NCI-H2171 (cell line): Measurements from ENCODE around the gene FNDC3B.

ENCODE experiments used
- DNase-seq: peaks from one replicate; lab custom pipeline; 2025; lab: John Stamatoyannopoulos, UW

FNDC3B gene

DNA sequence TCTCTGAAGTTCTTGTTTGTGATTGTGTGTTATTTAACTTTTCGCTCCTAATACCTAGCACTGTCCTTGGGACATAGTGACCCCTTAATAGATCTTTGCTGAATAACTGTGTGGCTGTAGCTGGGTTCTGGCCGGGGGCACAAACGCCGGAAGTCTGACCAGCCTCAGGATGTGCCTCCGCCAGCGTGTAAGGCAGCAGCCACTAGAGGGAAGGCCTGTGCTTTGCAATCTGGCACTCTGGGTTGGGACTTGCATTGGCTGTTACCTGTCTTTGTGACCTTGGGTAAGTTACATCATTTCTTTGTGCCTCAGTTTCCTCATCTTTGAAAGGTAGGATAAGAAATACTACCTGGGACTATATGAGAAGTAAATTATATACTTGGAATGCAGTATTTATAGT is 250.2 kb downstream of the FNDC3B start:
- no peak for DNase-seq

DNA sequence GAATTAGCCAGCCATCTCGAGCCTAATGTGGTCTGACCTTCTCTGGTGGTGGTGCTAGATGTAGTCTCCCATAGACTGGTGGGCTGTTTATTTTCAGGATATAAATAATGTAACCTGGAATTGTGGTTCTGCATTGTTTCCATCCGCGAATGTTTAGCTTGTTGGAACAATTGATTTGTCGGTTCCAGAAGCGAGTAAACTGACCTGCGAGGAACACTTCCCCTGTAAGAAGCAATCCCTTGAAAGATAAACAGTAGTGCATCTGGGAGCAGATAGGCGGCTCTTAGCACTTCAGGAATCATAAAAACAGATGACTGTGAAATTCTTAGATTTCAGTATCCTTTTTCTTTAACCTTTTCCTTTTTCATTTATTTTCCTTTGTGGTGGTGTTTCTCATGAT is 251.1 kb downstream of the FNDC3B start:
- no peak for DNase-seq

DNA sequence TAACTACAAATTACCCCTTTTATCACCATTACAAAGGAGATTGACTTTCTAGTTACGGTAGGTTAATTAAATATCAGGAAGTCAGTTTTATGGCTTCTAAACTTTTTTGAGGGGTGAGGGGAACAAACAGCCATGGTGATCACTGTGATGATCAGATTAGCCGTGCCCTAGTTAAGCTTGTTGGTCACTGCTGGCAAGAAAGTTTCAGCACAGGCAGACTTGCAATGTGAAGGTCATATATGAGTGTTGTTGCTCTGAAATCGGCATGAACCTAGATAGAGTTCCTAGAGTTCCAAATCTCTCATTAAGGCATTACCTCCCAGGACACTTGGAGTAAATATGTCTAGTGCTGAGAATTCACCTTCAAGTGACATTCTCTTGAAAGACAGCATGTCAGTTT is 252.3 kb downstream of the FNDC3B start:
- no peak for DNase-seq

DNA sequence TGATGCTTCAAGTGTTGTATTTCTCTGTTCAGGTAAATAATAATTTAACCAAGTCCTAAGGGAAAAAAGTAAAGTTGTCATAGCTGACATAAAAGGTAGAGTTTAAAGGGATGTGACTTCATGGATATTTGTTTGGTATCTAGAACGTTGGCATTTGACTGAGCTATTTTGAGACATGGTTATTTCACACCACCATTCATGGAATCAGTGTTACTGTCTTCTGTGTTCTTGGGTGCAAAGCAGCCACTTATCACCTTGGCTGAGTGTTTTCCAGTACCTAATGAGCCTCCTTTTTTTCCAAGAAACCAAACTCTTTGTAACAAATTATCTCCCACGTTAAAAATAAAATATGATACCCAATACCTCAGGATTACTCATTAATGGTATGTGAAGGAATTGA is 253.0 kb downstream of the FNDC3B start:
- DNase-seq, result no peak

DNA sequence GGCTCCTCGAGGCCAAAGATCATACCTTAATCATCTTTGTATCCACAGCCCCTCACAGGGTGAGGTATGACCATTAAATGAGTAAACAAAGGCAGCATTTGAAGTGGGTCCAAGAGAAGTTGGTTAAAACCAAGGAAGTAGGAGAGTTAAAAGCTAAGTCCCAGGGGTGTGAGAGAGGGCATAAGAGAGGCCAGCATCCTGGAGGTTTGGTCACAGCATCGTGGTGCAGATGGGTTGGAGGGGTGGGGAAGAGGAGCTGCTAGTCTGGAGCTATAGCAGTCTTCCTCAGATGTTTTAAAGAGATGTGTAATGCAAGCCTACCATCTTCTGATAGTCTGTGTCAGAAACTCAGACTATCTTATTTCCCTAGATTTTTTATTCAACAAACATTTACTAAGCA is 253.7 kb downstream of the FNDC3B start:
- DNase-seq, result no peak

DNA sequence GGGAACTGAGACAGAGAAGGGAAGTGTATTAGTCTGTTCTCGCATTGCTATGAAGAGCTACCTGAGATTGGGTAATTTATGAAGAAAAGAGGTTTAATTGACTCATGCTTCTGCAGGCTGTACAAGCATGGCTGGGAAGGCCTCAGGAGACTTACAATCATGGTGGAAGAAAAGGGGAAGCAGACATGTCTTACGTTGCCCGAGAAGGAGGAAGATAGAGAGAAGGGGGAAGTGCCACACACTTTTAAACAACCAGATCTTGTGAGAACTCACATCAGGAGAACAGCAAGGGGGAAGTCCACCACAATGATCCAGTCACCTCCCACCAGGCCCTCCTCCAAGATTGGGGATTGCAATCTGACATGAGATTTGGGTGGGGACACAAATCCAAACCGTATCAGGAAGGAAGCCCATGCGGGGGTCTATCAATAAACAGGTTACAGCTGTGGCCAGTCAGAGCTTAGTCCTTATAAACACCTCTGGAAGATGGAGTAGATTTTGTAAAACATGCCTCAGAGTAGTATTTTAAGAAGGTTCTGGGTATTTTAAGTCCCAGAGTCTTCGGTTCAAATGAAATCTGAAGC is 254.9 kb downstream of the FNDC3B start:
- no peak for DNase-seq

DNA sequence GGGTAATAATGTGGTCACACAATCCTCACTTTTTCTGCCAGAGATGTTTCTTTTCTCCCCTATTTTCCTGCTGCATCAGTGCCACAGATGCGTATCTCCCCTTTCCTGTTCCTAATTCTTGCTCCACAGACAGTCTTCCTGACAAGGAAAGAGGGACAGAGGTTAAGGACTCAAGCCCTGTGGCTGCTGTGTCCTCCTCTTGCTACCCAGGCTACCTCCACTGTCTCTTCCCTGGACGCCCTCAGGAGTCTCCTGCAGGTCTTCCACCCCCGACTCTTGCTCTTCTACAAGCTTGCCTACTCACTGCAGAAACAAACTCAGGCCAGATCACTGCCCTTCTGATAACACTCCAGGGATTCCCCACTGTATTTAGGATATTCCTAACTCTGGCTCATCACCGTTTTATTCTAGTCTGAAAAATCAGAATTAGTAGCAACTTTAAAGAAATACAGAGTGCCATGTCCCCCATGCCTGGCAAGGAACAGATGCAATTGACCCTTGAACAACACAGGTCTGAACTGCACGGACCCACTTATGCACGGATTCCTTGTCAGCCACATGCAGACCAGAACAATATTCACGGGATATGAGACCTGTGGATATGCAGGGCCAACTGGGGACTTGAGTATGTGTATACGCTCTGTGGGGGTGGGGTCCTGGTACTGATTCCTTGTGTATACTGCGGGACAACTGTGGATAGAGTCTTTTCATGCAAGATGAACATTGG is 257.0 kb downstream of the FNDC3B start:
- DNase-seq, result no peak

DNA sequence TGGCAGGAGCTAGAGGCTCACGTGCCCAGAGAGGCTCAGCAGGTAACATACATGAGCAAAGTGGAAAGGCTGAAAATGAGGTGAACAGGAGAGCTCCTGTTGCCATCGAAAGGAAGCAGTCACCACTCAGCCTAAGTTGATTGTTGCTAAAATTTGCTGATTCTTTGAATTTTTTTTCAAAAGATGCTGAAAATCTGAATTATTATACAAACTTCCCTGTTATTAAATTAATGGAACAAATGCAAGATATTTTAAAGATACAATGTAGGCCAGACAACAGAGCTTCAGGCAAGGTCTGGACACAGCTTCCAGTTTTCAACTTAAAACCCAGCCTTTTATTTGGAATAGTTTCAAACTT is 257.6 kb downstream of the FNDC3B start:
- no peak for DNase-seq

DNA sequence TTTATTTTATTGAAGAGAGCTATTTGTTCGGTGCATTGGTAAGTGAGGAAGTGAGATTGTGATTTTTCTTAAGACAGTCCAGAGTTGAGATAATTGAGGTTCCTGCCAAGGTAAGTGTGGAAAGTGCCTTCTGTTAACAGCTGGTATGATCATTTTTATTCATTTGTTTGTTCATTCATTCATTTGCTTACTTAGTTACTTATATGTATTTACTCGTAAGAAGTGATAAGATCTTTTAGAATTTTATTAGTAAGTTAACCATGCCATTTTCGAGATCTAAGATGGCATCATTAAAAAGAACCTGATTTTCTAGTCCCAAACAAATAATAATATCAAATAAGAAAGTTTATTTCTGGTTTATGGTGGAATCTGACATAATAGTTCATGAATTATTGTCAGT is 258.9 kb downstream of the FNDC3B start:
- DNase-seq, result no peak

DNA sequence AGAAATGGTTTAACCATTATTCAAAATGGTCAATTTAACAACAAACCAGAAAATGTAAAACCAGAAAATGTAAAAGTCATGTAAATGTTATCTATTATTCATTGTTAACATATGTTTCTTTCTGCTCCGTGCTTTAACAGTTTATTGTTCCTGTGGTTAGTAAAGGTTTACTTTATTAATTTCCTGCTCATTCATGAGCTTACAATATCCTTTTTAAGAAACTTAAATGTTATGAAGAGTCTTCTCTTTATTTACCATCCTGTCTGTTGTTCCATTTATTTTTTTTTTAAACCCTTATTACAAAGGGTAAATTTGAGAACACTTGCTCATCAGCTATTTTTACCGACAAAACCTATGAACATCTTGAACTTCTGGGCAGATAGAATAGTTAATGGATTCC is 260.8 kb downstream of the FNDC3B start:
- no peak for DNase-seq

DNA sequence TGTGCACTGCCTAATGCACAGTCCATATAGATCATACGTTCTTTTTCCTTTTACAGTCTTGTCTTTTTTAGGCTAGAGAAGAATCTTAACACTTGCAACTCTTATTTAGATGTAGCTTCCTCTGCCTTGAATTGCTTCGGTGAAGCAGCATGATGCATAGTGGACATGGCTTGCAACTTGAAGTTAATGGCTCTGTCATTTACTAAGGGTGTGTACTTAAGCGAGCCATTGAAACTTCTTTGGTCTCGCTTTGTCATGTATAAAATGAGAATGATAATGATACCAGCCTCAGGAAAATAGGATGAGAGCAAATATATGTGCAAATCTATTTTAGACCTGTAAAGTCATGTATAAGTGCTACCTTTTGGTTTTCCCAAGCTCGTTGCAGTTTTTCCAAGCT is 261.5 kb downstream of the FNDC3B start:
- no peak for DNase-seq

DNA sequence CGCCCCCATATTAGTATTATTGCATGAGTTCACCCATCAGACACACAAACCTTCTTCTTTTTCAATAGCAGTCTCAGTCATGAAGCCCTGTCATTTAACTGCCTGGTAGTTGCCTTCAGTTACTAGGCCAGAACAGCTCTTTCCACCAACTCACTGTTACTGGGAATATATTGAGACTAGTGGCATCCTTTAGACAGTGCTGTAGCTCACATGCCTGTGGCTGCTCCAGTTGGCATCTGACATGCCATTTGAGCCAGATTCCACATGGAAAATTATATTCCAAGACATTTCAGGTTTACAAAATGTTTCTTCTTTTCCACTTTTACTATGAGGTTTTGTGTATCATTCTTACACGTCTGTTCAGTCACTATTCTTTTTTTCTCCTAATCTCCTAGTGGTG is 262.8 kb downstream of the FNDC3B start:
- DNase-seq, result no peak

DNA sequence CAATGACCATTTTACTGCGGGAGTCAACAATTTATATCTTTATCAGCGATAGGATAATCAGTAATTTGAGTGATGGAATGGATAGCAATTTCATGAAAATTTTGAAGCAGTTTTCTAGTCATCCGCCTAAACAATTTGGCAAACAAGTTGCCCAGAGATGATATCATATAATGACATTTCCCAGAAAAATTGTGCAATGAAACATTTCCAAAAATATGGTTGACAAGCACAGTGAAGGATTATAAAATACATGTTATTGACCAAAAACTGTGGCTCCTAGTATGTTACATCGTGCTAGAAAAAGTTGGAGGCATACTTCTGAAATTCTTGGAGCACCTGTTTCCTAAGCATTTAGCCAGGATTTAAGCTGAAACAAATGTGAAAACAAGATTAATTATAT is 263.8 kb downstream of the FNDC3B start:
- no peak for DNase-seq

DNA sequence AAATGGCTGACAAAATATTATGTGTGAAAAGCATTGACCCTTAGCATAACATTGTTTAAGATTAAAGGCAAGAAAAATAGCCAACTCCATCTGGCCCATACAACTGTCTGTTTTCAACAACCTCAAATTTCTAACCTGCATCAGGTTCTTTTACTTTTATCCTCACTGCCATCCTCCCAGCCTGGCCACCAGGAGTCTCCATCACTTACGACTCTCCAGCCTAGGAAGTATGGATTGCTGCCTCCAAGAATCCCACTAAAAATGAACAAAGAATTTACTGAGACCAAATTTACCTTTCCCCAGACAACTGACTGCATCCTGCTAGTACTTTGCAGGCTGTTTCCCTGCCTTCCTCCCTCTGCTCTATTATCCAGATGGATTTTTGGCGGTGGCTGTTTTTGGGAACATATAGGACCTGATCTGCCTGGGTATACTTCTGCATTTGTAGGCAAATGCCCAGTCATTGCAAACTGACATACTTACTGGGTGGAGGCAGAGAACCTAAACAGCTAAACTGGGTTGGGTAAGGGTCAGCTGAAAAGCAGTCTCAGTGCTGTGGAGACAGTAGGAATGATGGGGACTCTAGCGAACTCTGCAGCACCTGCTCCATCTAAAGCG is 264.7 kb downstream of the FNDC3B start:
- no peak for DNase-seq

DNA sequence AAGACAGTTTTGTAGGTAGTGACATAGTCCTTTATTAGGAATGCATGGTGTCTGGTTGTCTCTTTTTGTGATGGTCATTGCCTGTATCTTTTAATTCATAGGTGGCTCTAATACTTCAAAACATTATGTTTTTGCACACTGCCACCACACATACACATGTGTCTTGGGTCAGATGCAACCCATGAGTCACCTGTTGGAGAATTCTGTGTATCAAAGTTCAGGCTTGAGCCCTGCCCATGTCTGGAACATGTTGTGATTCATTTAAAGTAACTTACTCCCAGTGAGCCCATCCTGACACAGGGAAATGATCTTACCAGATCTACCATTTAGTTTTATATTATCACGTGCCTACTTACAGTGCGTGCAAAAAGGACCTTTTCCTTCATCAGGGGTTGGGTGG is 266.2 kb downstream of the FNDC3B start:
- no peak for DNase-seq

DNA sequence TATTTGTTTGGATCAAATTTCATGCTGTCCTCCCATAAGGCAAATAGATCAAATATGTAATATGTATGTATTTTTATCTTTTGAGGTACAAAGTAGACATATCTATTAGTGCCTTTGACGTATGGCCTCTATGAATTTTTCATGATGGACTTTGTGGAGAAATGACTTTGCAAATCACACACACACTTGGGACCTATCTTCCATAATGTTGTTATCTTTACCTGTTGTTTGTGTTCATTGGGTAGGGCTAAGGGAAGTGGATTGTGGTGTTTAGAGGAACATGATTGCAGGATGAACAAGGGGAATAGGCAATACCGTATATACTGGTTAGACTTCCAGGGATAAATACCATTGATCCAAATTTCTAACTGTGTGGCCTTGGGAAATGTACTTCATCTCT is 266.6 kb downstream of the FNDC3B start:
- no peak for DNase-seq

DNA sequence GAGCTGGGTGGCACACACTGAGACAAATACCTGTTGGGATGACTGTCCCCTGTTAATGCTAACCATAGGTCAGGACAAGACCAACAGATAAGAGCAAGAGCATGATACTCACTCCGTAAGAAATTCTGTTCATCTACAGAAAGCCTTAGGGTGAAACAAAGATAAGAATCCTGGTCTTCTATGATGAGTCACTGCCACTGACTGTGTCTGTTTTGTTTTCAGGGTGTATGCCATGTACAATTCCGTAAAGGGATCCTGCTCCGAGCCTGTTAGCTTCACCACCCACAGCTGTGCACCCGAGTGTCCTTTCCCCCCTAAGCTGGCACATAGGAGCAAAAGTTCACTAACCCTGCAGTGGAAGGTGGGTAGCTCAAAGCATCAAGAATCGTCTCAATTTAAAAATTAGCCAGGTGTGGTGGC is 267.8 kb downstream of the FNDC3B start:
- no peak for DNase-seq

DNA sequence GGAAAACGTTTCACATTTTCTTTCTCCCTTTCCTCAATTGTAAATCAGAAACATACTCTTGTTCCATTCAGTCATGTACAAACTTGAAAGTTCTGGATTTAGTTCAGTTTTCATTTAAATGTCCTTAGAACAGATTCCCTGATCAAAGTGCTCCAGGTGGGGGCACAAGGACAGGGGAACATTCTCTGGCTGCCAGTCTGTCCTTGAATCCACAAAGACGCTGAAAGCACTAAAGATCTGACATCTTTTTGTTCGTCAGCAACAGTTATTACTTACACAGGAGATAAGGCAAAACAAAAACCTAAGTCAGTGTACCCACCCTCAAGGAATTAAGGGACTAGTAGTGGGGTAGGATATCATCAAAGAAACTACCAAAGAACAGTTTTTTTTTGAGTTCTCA is 269.7 kb downstream of the FNDC3B start:
- no peak for DNase-seq

DNA sequence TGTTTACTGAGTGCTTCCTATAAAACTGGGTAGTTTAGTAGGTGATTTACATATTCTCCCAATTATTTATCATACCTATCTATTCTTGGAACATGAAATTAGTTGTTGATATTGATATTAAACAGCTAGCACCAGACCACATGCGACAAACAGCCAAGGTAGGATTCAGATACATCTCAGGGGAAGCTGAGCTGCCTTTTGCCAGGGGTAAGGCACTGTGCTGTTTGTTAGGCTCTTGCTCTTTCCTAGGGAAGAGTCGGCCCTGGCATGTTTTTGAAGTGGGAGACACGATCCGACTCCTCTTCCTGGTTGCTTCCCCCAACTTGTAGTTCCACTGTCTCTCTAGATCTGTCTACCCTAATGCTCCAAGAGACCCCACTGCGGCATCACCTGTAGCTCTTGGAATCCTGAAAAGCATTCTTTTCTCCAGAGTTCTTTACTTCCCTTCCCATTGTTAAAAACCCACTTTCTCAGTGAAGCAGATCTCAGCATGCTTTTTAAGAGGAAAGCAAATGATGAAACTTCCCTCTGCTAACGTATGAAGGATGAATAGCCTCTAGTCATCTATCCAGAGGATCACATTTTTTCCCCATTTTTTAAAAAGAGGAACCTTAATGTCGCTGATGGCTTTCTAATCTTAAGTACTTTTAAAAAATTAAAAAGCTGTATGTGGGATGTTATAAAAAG is 270.5 kb downstream of the FNDC3B start:
- no peak for DNase-seq

DNA sequence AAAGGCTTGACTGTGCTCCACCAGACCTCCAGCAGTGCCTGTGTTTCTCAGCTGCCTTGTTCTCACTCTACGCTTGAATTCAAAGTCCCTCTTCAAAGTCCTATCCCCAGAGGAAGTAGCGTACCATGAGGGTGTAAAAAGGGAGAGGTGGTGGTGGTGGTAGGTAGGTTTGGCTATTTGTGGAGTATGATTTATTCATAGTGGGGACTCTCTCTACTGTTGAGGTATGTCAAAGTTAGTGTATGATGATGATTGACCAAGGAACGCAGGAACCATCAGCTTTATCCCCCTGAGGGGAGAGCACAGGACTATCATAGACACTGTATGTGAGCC is 271.0 kb downstream of the FNDC3B start:
- DNase-seq, result no peak

DNA sequence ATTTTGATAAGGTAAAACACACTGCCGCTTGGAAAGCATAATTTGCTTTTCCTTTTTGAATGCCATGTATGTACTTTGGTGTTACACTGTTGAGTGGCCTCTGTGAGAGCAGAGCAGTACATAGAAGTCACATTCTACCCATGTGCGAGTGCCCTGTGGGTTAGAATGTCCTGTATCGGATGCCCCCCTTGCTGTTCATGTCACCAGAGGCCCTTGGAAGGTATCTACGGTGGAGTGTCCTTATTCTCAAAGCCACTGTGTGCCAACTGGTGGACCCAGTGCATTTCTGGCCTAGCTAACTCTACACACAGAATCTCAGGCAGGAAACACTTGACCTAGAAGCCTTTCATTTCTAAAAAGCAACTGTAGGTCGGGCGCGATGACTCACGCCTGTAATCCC is 271.8 kb downstream of the FNDC3B start:
- DNase-seq, result no peak

DNA sequence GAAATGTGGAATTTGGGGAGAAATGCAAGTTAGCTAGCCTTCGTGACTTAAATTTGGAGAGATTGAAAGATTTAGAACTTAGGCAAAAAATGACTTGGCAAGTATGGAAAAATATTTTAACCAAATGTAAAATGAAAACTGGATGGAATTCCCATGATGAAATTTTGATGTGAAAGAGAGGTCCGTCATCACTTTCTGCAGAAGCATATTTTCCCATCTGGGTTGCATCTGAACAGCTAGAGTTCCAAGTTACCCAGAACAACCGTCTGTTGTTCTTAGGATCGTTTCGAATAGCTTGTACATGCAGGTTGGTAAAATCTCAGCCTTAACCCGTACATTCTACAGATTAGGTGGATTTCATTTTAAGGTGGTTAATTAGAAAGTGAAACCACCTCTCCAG is 272.6 kb downstream of the FNDC3B start:
- no peak for DNase-seq

DNA sequence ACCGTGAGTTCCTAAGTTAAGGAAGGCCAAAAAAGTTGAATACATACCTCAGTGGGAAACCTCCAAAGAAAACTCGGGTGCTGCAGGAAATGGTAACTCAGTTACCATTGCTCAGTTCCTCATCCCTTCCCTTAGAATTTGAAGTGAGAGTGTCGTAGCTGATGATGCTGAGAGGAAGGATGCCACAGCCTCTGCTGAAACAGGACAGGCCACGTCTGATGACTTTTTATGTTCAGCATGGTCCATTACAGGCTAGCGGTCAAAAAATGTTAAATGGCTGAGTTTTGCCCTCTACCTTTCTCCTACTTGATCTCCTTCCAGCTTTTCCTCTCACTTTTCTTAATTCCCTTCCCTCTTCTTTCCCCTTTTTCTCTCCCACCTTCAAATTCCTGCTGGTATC is 273.3 kb downstream of the FNDC3B start:
- DNase-seq, result no peak
